Measurements from ENCODE around the gene NRG3.

GRCh38 chr10:81848931-81849330 is 26.1 kb upstream of the NRG3 start:
- no peak for TF ChIP-seq CTCF (IDR thresholded peaks at IDR 0.05)
- TF ChIP-seq POLR2A (IDR thresholded peaks at IDR 0.05), result no peak

Data from gastroesophageal sphincter (tissue), 3 donors.